Activated naive CD8-positive, alpha-beta T cell treated with anti-CD3 and anti-CD28 coated beads, Interleukin-2, amount 10 ng/mL, durations not matched to agents 7 days and 5 days (primary cell): ENCODE measurements around the gene PSMD11. TPM values are rescaled to one million over a fixed set of nuclear protein-coding genes. Genes with fewer than 3 reads are reported as not detected.
"Not testable (repeated sequence)": the region's sequence is repeated elsewhere in the genome, so short reads cannot be mapped to it uniquely, and the experiment has no call there.

Experiments
- ATAC-seq: fragments of 150-1000 bp; cut with Tn5 transposase; one replicate; pipeline ENCODE4 v1.10.0; 2021; ENCODE audit warnings: low read depth, moderate library complexity
- POLR2A ChIA-PET: fragments of 350-600 bp; sonication (Branson Sonifier 250); formaldehyde crosslinking; loops from one replicate; lab custom pipeline; 2021; ENCODE audit warnings: antibody characterized with exemption; lab: Charles Lee
- DNase-seq: peaks from one replicate; pipeline ENCODE4 v3.0.0; 2021
- H3K27ac Mint-ChIP-seq: one replicate; pipeline ENCODE4 v1.8.0; 2022; ENCODE audit warnings: mild to moderate bottlenecking, mixed read lengths
- H3K27me3 Mint-ChIP-seq: one replicate; pipeline ENCODE4 v1.8.0; 2022; ENCODE audit warnings: mild to moderate bottlenecking, moderate library complexity, mixed read lengths
- H3K36me3 Mint-ChIP-seq: one replicate; pipeline ENCODE4 v1.8.0; 2021; ENCODE audit warnings: mild to moderate bottlenecking, mixed read lengths
- H3K4me1 Mint-ChIP-seq: one replicate; pipeline ENCODE4 v1.8.0; 2021; ENCODE audit warnings: mixed read lengths
- H3K4me3 Mint-ChIP-seq: one replicate; pipeline ENCODE4 v1.8.0; 2022; ENCODE audit warnings: mild to moderate bottlenecking, moderate library complexity, mixed read lengths
- H3K9me3 Mint-ChIP-seq: one replicate; pipeline ENCODE4 v1.8.0; 2021; ENCODE audit warnings: mixed read lengths
- total RNA-seq, 2 experiments: library from RNA; stranded (reverse); gene quantifications; one replicate each; pipeline ENCODE4 v1.2.3, GENCODE V29; 2021

The PSMD11 gene
- 10 to 100 TPM; 68.3 to 75.1 TPM for total RNA-seq

GRCh38 chr17:32444301-32445073 lies at the start of gene PSMD11:
TSS of gene PSMD11 (plus strand) at chr17:32444510. CDS start at chr17:32444524, 14 bp downstream.
- Mint-ChIP-seq H3K27ac (peak within 1 kb of the TSS; percentile 74), H3K4me3 (peak within 1 kb of the TSS; percentile 88), H3K4me1 (peaks cover 34% of the 10 kb centered on the region), H3K27me3 (peaks cover 25% of the 10 kb centered on the region), H3K9me3 (no peaks in the 10 kb centered on the region), H3K36me3 (peaks cover 10% of the 10 kb centered on the region)
- POLR2A ChIA-PET = interaction anchor here (0.5 to 1.6 kb wide), 16 partner anchors 10 to 318 kb away, joined by 3 to 7 read pairs (median 3); partner anchors contain the start of gene C17orf75
- peak; percentile 100 for DNase-seq
- peak; percentile 96 for ATAC-seq

- no peak for ATAC-seq
- POLR2A ChIA-PET = no interaction called here
- Mint-ChIP-seq H3K27ac (no peak overlapping the region), H3K4me1 (peaks cover 7% of the 10 kb centered on the region), H3K27me3 (no peaks in the 10 kb centered on the region), H3K4me3 (no peak overlapping the region), H3K9me3 (no peaks in the 10 kb centered on the region), H3K36me3 (peaks cover 18% of the 10 kb centered on the region)
- no peak for DNase-seq
These were observed 48.0 kb upstream of the PSMD11 start for GRCh38 chr17:32396343-32396742.

- ATAC-seq = no peak
- Mint-ChIP-seq H3K27me3 (no peaks in the 10 kb centered on the region), H3K9me3 (no peaks in the 10 kb centered on the region), H3K4me1 (peaks cover 4% of the 10 kb centered on the region), H3K27ac (no peak overlapping the region), H3K36me3 (peaks cover 9% of the 10 kb centered on the region), H3K4me3 (no peak overlapping the region)
- no peak for DNase-seq
- POLR2A ChIA-PET = interaction anchor here (0.7 to 1.1 kb wide), 3 partner anchors 15 to 46 kb away, joined by 3 to 5 read pairs (median 4); partner anchors contain the start of gene PSMD11
These were observed 45.4 kb upstream of the PSMD11 start for GRCh38 chr17:32398946-32399345.

GRCh38 chr17:32410085-32410484 lies 34.2 kb upstream of the PSMD11 start:
- not testable (repeated sequence) for H3K4me1 Mint-ChIP-seq

GRCh38 chr17:32426894-32427293 lies 17.4 kb upstream of the PSMD11 start:
- POLR2A ChIA-PET = no interaction called here
- Mint-ChIP-seq H3K4me3 (no peak overlapping the region), H3K27me3 (no peaks in the 10 kb centered on the region), H3K27ac (no peak overlapping the region), H3K4me1 (no peaks in the 10 kb centered on the region), H3K36me3 (peaks cover 6% of the 10 kb centered on the region), H3K9me3 (peaks cover 13% of the 10 kb centered on the region)
- DNase-seq = no peak
- no peak for ATAC-seq

More at GRCh38 chr17:32410085-32410484, 34.2 kb upstream of the PSMD11 start:
- POLR2A ChIA-PET, H3K27me3 Mint-ChIP-seq, H3K36me3 Mint-ChIP-seq, H3K27ac Mint-ChIP-seq, H3K4me3 Mint-ChIP-seq, ATAC-seq, DNase-seq, H3K9me3 Mint-ChIP-seq: not testable (repeated sequence)

- no peak for DNase-seq
- POLR2A ChIA-PET = no interaction called here
- H3K4me3 Mint-ChIP-seq = no peak overlapping the region
- no peak for ATAC-seq
- H3K27me3 Mint-ChIP-seq = peaks cover 3% of the 10 kb centered on the region
- no peak overlapping the region for H3K27ac Mint-ChIP-seq
- no peaks in the 10 kb centered on the region for H3K4me1 Mint-ChIP-seq
- H3K9me3 Mint-ChIP-seq = peaks cover 13% of the 10 kb centered on the region
- H3K36me3 Mint-ChIP-seq = peaks cover 6% of the 10 kb centered on the region
These were observed 14.7 kb upstream of the PSMD11 start for GRCh38 chr17:32429598-32429997.

- H3K27ac Mint-ChIP-seq = no peak overlapping the region
- peaks cover 29% of the 10 kb centered on the region for H3K27me3 Mint-ChIP-seq
- DNase-seq (no peak), ATAC-seq (no peak)
- H3K4me3 Mint-ChIP-seq = no peak overlapping the region
- H3K4me1 Mint-ChIP-seq = peaks cover 16% of the 10 kb centered on the region
- H3K9me3 Mint-ChIP-seq = no peaks in the 10 kb centered on the region
- POLR2A ChIA-PET = interaction anchor here (0.7 kb wide), 1 partner anchor 17 kb away, joined by 5 read pairs; no protein-coding TSS in a partner anchor
- peaks cover 2% of the 10 kb centered on the region for H3K36me3 Mint-ChIP-seq
These were observed 3.6 kb upstream of the PSMD11 start for GRCh38 chr17:32440722-32441121.

GRCh38 chr17:32441886-32442285 lies 2.4 kb upstream of the PSMD11 start:
- Mint-ChIP-seq H3K9me3 (no peaks in the 10 kb centered on the region), H3K4me1 (peaks cover 27% of the 10 kb centered on the region), H3K27ac (no peak overlapping the region), H3K4me3 (no peak overlapping the region), H3K27me3 (peaks cover 29% of the 10 kb centered on the region), H3K36me3 (peaks cover 2% of the 10 kb centered on the region)
- ATAC-seq (no peak), DNase-seq (no peak)
- POLR2A ChIA-PET = no interaction called here

- ATAC-seq = no peak
- Mint-ChIP-seq H3K36me3 (peaks cover 9% of the 10 kb centered on the region), H3K27ac (peak overlapping the region; percentile 74), H3K9me3 (no peaks in the 10 kb centered on the region), H3K27me3 (peaks cover 25% of the 10 kb centered on the region), H3K4me1 (peaks cover 33% of the 10 kb centered on the region), H3K4me3 (peak overlapping the region; percentile 88)
- POLR2A ChIA-PET = interaction anchor here (0.9 to 1.6 kb wide), 11 partner anchors 9 to 191 kb away, joined by 3 to 7 read pairs (median 3); partner anchors contain the start of gene C17orf75
- DNase-seq = no peak
These were observed 446 bp upstream of the PSMD11 start for GRCh38 chr17:32443827-32444300.

- POLR2A ChIA-PET = interaction anchor here (0.5 to 1.6 kb wide), 11 partner anchors 13 to 319 kb away, joined by 3 to 7 read pairs (median 3); partner anchors contain the start of gene C17orf75
- H3K4me1 Mint-ChIP-seq = peaks cover 37% of the 10 kb centered on the region
- ATAC-seq = peak; percentile 12
These were observed 735 bp downstream of the PSMD11 start for GRCh38 chr17:32445074-32445415.

GRCh38 chr17:32445497-32445896 lies 1.2 kb downstream of the PSMD11 start:
- H3K4me3 Mint-ChIP-seq = peak overlapping the region; percentile 88
- H3K27me3 Mint-ChIP-seq = peaks cover 25% of the 10 kb centered on the region
- ATAC-seq (no peak), DNase-seq (no peak)
- H3K27ac Mint-ChIP-seq = peak overlapping the region; percentile 73
- H3K4me1 Mint-ChIP-seq = peaks cover 38% of the 10 kb centered on the region
- H3K36me3 Mint-ChIP-seq = peaks cover 16% of the 10 kb centered on the region
- H3K9me3 Mint-ChIP-seq = no peaks in the 10 kb centered on the region
- POLR2A ChIA-PET = interaction anchor here (0.7 to 1.6 kb wide), 4 partner anchors 41 to 192 kb away, joined by 3 to 7 read pairs (median 4); no protein-coding TSS in a partner anchor

More at GRCh38 chr17:32445074-32445415, 735 bp downstream of the PSMD11 start:
- H3K27ac Mint-ChIP-seq = peak overlapping the region; percentile 73
- DNase-seq = no peak
- H3K27me3 Mint-ChIP-seq = peaks cover 25% of the 10 kb centered on the region
- peak overlapping the region; percentile 88 for H3K4me3 Mint-ChIP-seq
- H3K9me3 Mint-ChIP-seq = no peaks in the 10 kb centered on the region
- peaks cover 15% of the 10 kb centered on the region for H3K36me3 Mint-ChIP-seq

GRCh38 chr17:32445971-32446370 lies 1.7 kb downstream of the PSMD11 start:
- Mint-ChIP-seq H3K36me3 (peaks cover 18% of the 10 kb centered on the region), H3K27me3 (peaks cover 24% of the 10 kb centered on the region), H3K9me3 (no peaks in the 10 kb centered on the region), H3K4me3 (peak overlapping the region; percentile 88), H3K4me1 (peaks cover 36% of the 10 kb centered on the region), H3K27ac (no peak overlapping the region)
- DNase-seq = no peak
- POLR2A ChIA-PET = interaction anchor here (0.6 kb wide), 1 partner anchor 10 kb away, joined by 8 read pairs; no protein-coding TSS in a partner anchor
- no peak for ATAC-seq

- Mint-ChIP-seq H3K4me3 (no peak overlapping the region), H3K27ac (no peak overlapping the region), H3K36me3 (peaks cover 18% of the 10 kb centered on the region), H3K9me3 (no peaks in the 10 kb centered on the region), H3K4me1 (peaks cover 34% of the 10 kb centered on the region), H3K27me3 (peaks cover 14% of the 10 kb centered on the region)
- DNase-seq (no peak), ATAC-seq (no peak)
- POLR2A ChIA-PET = no interaction called here
These were observed 2.6 kb downstream of the PSMD11 start for GRCh38 chr17:32446949-32447348.
